GM12892 (cell line): ENCODE data around the gene MLPH.

Experiments
- POLR2A ChIP-seq: IDR thresholded peaks from 2 replicates; pipeline ENCODE4 v1.6.1; 2011; ENCODE audit warnings: low read depth, low read length, control low read depth
- POLR2AphosphoS5 ChIP-seq: IDR thresholded peaks from 2 replicates; pipeline ENCODE4 v1.6.1; 2011; ENCODE audit warnings: low read depth, low read length, control low read depth
- TAF1 ChIP-seq: IDR thresholded peaks from 2 replicates; pipeline ENCODE4 v1.6.1; 2011; ENCODE audit warnings: low read depth, mild to moderate bottlenecking, control low read depth, low read length, borderline replicate concordance

- TF ChIP-seq POLR2AphosphoS5 (no peak), TAF1 (no peak), POLR2A (no peak)
Measured at GRCh38 chr2:237466211-237466610, 20.8 kb upstream of the MLPH start.
